NCI-H345 (cell line): Measurements from ENCODE around the gene TEX10.
"Not testable (repeated sequence)": the region's sequence is repeated elsewhere in the genome, so short reads cannot be mapped to it uniquely, and the experiment has no call there.

Experiments used
- DNase-seq: peaks from one replicate; lab custom pipeline; 2025; lab: John Stamatoyannopoulos, UW

The TEX10 gene

DNA sequence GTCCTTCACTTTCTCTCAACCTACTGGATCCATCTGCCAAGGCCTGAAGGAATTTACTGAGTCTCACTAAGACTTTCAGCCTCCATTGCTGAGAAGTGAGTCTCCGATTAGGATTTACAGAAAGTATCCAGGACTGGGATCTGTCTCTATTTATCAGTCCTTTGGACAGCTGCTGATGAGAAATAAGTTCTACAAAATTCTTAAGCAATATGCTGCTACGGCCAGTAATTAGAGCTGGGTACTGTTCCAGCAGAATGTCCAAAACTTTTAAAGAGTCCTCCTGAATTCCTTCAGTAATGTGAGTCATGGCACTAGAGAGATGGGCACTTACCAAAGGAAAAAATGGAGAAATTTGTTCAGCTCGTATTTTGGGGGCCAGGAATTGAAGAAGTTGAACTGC is 5.9 kb downstream of the TEX10 start:
- no peak for DNase-seq

DNA sequence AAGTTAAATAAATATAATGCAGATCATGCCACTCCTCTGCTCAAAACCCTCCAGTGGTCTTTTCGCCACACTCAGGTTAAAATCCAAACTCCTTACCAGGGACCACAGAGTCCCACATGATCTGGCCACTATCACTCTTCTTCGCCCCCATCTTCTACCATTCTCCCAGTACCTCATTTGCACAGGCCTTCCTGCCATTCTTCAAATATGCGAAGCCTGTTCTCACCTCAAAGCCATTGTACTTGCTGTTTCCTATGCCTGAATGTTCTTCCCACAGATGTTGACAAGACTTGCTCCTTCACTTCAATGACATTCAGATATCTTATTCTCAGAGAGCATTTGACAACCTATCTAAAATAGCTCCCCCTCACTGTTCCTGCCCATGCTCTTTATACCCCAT is 10.9 kb downstream of the TEX10 start:
- DNase-seq, result no peak

DNA sequence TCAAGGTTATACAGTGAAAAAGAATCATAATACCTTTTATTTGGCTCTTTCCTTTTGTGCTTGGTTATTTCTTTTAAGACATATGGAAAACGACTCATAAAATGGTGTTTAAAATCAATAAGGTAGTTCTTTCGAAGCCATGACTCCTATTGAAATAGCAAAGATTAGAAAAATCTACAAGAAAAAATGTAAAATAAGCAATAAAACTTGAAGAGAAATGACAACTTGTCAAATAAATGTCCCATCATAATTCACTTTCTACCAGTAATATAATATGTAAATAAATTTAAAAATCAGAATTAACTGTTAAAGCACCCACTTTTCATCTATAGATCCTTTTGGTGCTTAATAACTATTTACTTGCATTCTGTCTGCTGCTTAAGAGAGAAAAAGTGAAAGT is 12.5 kb downstream of the TEX10 start:
- DNase-seq, result no peak

DNA sequence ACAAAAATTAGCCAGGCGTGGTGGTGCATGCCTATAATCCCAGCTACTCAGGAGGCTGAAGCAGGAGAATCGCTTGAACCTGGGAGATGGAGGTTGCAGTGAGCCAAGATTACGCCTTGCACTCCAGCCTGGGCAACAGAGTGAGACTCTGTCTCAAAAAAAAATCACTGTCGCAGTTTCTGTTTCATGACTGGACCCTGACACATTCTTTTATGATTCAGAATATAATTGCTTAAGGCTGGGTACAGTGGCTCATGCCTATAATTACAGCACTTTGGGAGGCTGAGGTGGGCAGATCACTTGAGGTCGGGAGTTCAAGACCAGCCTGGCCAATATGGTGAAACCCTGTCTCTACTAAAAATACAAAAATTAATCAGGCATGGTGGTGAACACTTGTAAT is 14.0 kb downstream of the TEX10 start:
- DNase-seq, result not testable (repeated sequence)

DNA sequence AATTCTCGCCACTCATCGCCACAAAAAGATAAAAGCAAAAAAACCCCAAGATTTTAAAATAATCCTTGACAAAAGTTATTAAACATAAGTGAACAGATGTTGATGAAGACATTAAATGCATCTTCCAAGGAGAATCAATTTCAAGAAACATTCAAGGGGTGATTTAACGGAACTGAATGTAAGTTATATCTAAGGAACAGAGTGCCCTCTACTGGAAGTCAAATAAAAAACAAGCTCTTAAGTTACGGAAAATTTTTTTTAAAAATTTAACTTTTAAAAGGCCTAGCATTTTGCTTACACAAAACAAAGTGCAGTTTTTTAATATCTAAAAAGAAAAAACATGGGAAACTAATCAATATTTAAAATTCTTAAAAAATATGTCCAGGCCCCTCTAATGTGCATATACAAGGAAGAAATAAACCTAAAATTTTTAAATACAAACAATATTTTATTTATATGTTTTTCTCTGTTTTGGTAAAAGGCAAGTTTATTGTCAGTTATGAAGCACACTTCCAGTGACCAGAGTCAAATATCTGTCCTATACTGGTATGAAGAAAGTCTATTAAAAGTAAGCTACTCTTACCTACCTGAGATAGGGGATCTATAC is 28.0 kb downstream of the TEX10 start:
- peak; percentile 3 for DNase-seq

DNA sequence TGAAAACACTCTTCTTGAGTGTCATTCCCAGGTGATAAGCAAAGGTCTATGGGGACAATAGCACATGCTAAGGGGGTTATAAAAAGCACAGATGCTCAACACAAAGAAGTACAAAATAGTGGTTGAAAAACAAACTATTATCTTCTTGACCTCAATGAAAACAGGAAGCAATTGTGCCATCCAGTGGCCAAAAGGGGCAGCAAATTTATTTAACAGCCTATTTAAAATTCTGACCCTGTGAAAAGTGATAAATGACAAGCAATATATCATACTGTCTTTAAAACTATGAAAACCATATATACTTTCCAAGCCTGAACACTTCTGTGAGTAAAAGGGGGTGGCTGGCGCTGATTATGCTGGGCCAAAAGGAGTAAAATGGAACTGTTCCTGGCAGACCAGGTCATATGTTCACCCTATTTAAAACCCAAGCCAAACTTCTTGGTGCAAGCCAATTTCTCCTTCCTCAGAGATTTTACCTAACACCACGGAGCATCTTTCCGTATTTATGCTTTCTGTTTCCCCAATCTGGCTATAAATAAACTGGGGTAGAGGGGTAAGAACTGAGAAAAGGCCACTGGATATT is 29.7 kb downstream of the TEX10 start:
- DNase-seq, result peak; percentile 21

DNA sequence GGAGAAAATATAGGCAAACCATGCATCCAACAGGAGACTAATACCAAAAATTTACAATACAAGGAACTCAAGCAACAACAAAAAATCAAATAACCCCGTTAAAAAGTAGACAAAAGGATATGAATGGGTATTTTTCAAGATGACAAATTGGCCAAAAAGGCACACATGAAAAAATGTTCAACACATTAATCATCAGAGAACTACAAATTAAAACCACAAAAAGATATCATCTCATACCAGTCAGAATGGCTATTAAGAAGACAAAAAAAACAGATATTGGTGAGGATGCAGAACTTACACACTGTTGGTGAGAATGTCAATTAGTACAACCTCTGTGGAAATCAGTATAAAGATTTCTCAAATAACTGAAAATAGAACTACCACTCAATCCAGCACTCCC is 35.0 kb downstream of the TEX10 start:
- no peak for DNase-seq

DNA sequence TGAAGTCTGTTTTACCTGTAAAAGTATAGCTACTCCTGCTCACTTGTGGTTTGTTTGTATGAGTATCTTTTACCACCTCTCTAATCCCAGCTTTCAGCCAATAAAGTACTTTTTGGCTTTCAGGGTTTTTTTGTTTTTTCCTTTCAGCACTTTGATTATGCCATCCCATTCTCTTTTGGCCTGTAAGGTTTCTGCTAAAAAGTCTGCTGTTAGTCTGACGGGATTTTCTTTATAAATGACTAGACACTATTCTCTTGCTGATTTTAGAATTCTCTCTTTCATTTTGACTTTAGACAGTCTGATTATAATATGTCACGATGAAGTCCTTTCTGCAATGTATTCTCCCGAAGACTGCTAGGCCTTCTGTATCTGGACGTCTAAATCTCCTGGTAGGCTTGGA is 37.2 kb downstream of the TEX10 start:
- no peak for DNase-seq

DNA sequence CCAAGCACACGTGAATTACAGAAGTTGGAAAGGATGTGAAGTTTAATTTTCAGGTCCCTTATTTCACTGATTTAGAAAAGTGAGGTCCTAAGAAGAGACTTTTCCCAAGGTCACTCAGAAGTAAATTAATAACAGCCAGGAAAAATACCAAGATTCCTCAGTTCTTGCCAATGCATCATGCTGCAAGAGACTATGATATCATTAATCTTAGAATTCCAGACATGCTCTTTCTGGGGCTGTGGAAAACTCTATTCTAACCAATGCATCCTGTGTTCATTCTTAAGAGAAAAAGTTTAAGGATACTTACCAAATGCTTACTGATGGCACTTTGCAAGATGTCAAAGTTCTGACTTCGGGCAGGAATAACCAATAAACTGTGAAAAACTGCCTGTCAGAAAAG is 42.8 kb downstream of the TEX10 start:
- DNase-seq, result no peak

DNA sequence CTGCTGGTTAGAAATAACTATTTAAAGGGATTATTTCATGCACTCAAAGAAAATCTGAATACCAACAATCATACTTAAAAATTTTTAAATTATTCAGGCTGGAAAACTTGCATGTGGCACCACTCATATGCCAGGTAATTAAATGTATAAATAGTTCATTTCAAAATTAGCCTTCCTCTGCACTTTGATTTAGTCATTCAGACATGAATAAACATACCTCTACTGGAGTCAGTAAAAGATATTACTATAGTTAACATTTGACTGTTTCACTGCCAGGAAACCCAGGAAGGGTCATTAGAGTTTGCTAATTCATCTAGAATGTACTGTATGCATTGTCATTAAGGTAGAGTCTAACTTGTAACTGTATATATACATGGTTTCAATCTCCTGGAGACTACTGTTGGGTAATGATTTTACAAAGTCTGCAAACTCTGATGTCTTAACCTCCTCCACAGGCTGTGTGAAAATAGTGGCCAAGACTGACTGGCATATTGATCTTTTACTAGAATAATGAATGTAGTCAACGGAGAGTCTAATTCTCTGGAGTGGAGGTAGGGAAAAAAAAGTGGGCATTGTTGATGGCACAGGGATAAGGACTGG is 43.7 kb downstream of the TEX10 start:
- DNase-seq, result no peak

DNA sequence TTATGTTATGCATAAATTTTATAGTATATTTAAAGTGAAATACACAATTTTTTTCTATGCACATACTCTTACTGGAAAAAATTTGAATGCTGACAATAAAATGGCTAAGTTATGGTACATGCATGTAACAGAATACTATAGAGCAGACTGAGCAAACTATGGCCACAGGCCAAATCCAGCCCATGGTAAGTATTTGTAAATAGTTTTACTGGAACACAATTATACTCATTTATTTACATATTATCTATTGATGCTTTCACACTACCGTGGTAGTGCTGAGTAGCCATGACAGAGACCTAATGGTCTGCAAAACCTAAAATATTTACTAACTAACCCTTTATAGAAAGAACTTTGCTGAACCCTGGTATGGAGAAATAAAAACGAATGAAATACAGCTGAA is 45.7 kb downstream of the TEX10 start:
- DNase-seq, result no peak

DNA sequence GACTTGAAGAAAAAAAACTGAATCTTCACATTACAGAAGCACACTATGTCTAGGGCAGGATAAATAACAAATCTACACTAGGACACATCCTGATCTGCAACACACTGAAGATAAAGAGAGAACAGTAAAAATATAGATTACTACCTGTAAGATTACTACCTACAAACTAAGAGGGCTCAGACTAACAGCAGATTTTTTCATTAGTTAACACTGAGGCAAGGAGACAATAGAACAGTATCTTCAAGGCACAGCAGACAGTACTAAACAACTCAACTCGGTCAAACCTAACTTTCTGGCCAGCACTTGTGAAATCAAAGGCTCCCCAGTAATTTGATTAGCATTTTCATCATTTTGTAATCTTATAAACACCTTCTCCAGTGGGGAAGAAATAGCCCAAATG is 46.5 kb downstream of the TEX10 start:
- DNase-seq, result no peak

DNA sequence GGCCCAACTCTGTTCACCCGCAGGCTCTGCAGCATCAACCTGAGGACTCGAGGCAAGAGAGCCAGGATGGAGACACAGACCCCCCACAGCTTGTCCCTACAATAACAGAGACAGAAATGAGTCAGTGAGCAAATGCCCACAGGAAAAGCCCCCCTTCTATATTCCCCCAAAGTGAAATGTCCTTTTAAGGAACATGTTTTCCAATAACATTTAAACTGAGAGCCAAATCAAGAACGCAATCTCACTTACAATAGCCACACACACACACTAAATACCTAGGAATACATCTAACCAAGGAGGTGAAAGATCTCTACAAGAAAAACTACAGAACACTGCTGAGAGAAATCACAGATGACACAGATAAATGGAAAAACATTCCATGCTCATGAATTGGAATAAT is 49.0 kb downstream of the TEX10 start:
- DNase-seq, result no peak

DNA sequence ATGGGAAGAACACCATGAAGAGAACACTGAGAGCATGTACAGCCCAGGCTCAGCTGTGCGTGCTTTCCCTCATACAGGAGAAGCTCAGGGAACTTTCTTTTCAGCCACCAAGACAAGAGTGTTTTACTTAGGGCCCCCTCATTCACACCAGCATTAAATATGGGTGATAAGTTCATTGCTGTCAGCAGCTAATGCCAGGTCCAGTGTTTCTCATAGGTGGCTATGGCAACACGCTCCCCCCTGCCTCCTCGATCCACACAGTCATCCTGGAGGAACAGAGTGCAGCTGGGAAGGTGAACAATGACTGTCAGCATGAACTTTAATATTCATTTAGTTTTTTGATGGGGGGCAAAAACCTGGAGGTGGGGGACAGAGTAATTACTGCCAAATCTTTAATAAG is 54.4 kb downstream of the TEX10 start:
- no peak for DNase-seq

DNA sequence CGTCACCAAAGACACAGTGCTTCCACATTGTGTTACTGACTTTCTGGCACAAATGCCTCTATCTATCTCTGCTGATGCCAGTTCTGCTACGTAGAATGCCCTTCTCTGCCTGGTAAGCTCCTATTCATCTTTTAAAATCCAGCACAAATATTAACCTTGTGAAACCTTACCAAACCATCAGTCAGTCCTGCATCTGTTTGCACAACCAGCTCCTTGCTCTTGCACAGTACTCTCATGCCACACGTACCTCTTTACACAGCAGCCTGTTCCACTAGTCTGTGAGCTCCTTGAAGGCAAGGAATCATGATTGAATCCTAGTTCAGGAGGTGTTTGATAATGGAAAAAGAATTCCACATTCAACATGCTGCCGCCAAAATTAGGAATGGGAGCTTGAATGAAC is 56.3 kb downstream of the TEX10 start:
- DNase-seq, result no peak

DNA sequence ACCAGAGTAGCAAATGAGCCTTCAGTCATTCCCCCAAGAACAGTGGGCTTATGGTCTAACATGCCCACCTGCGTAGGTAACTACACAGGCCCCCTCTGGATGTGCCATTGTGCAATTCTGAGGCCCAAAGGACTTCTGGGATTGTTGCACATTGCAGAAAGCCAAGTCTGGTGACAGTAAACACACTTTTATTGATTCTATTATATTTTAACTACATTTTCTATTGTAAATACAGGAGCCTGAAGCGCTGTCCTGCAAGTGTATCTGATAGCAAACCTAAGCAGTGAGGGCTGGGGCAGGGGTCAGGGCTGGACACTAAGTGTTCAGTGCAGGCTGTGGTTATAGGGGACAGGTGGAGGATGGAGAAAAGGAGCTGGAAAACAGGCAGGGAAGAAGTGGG is 57.5 kb downstream of the TEX10 start:
- DNase-seq, result no peak

DNA sequence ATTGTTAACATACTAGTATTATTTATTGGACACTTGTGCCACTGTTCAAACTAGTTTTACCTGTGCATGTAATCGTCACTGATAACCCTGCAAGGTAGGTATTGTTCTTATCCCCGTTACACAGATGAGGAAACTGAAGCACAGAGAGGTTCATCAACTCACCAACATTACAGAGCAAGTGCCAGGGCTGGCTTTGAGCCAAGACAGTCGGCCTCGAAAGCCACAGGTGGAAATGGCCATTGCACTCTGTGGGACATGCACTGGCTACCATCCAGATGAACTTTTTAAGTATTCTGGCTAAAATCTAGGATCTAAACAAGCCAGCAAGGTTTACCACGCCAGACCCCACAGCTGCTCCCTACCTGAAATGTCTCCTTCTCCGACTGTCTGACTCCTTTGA is 57.9 kb downstream of the TEX10 start:
- no peak for DNase-seq

DNA sequence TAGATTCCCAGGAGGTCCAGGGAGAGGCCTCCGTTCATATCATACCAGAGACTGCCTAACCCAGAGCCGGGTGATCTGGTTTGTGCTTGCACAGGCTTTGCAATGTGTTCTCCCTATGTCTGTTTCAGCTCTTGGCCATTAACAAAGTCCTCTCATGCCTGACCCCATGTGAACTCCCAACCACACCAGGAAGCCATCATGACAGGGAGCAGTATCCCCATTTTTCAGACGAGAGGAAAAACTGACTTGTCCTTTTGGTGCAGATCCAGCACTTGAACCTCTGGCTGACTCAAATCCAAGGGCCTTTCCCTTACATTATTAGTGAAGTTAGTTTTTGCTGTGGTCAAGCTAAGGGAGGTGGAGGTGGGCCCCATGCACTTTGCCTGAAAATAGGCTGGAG is 58.4 kb downstream of the TEX10 start:
- DNase-seq, result no peak

DNA sequence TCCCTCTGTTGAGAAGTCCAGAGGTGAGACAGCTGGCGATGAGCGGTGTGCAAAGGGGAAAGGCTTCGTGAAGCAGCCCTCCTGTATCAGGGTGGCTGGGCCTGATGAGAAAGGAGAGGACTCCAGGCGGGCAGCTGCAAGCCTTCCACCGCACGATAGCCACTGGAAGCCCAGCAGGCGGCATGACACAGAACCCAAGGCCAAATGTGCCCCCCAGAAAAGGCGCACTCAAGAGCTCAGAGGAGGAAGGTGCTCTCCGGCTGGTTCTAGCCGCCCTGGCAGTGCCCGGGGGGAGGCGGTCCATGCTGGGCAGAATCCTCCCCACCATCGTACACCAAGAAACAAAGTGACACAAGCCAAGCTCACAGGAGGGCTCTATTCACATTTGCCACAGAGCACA is 60.3 kb downstream of the TEX10 start:
- DNase-seq, result no peak

DNA sequence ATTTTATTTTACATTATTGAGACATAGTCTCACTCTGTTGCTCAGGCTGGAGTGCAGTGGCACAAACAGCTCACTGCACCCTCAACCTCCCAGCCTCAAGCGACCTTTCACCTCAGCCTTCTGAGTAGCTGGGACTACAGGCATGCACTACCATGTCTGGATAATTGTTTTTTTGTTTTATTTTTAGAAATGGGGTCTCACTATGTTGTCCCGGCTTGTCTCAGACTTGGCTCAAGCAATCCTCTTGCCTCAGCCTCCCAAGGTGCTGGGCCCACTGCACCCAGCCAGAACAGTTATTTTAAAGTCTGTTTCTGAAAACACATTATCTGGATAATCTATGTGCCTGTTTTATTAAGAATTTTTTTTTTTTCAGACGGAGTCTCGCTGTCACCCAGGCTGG is 62.0 kb downstream of the TEX10 start:
- no peak for DNase-seq

DNA sequence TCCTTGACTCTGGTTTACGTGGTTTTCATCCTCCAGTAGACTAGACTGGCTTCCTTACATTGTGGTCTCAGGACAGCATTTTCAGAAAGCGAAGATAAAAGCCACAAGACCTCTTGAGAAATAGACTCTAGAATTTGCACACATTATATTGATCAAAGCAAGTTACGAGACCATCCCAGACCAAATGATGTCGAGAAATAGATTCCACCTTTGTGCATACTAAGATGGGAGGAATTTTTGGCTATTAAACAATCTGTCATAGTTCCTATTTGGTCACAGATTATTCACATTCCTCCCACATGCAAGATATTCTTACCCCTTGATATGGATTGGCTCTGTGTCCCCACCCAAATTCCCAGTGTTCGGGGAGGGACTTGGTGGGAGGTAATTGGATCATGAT is 65.6 kb downstream of the TEX10 start:
- no peak for DNase-seq

DNA sequence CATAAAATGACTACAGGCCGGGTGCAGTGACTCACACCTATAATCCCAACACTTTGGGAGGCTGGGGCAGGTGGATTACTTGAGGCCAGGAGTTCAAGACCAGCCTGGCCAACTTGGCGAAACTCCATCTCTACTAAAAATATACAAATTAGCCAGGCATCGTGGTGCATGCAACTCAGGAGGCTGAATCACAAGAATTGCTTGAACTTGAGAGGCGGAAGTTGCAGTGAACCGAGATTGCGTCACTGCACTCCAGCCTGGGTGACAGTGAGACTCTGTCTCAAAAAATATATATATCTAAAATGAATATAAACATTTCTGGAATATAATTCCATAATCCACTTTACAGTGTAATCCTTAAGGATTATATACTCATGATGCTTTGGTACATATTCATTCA is 66.5 kb downstream of the TEX10 start:
- DNase-seq, result no peak

DNA sequence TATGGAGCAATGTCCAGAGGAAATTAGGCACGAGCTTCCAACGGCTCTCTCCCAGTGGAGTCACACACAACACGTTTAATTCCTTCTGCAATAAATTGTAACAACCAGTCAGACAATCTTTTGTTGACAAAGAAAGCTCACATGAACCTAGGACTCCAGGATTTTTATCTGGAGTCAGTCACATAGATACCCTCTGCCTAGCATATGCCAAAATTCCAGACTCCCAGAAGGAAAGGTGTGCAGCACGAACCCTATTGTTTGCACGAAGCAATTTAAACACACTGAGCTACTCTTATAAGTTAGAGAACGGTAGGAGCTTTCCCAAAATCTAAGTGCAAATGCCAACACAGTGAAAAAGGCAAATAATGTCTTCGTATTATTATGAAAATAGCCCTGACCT is 67.1 kb downstream of the TEX10 start:
- no peak for DNase-seq

DNA sequence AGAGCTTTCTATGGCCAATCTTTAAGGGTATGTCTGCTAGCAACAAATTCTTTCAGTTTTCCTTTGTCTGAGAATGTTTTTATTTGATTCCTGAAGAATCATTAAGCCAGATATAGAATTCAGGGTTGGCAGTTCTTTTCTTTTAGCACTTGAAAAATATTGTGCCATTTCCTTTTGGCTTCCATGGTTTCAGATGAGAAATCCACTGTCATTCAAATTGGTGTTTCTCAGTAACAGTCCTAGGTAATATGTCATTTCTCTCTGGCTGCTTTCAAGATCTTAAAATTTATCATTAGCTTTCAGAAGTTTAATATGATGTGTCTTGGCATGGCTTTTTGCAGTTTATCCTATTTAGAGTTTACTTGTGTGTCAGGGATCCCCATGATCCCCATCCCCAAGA is 67.7 kb downstream of the TEX10 start:
- DNase-seq, result no peak
